C4-2B (cell line): ENCODE data around the gene PDSS2.

Source experiments
- CTCF ChIP-seq: fragments of 450-650 bp; conservative IDR thresholded peaks from 2 replicates; pipeline ENCODE4 v1.5.1; 2017; ENCODE audit warnings: mild to moderate bottlenecking
- ZFX ChIP-seq: fragments of 450-650 bp; IDR thresholded peaks from 2 replicates; pipeline ENCODE4 v1.6.1; 2017

GRCh38 chr6:107216197-107216933 is 243.0 kb downstream of the PDSS2 start:
- TF ChIP-seq CTCF (no peak), ZFX (no peak)
